Stimulated activated CD4-positive, alpha-beta T cell treated with anti-CD3 and anti-CD28 coated beads, Interleukin-12 subunit alpha, Interleukin-12 subunit beta, amount 100 ng/mL, for 24 hours (primary cell): ENCODE results near the gene EEF2.
"Not testable (repeated sequence)": the region's sequence is repeated elsewhere in the genome, so short reads cannot be mapped to it uniquely, and the experiment has no call there.

Experiments used
- DNase-seq, 2 experiments: peaks; one replicate each; pipeline ENCODE4 v3.0.0-alpha.2; 2020; ENCODE audit warnings: low read depth in 2 of 2

The EEF2 gene

DNA sequence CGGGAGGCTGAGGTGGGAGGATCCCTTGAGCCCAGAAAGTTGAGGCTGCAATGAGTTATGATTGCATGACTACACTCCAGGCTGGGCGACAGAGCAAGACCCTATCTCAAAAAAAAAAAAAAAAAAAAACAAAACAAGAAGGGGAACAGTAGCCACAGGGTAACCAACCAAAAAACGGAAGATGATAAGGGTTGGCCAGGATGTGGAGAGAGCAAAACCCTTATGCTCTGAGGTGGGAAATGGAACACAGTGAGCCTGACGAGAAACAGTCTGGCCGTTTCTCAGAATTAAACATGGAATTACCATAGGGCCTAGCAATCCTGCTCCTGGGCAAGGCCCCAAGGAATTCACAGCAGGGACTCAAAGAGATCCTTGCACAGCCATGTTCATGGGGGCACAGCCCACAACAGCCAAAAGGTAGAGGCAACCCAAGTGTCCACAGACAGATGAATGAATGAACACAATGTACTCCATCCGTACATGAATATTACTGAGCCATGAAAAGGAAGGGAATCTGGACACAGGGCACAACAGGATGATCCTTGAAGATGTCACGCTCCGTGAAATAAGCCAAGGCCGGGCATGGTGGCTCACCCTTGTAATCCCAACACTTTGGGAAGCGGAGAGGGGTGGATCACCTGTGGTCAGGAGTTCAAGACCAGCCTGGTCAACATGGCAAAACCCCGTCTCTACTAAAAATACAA is 41.1 kb downstream of the EEF2 start:
- DNase-seq: no peak

DNA sequence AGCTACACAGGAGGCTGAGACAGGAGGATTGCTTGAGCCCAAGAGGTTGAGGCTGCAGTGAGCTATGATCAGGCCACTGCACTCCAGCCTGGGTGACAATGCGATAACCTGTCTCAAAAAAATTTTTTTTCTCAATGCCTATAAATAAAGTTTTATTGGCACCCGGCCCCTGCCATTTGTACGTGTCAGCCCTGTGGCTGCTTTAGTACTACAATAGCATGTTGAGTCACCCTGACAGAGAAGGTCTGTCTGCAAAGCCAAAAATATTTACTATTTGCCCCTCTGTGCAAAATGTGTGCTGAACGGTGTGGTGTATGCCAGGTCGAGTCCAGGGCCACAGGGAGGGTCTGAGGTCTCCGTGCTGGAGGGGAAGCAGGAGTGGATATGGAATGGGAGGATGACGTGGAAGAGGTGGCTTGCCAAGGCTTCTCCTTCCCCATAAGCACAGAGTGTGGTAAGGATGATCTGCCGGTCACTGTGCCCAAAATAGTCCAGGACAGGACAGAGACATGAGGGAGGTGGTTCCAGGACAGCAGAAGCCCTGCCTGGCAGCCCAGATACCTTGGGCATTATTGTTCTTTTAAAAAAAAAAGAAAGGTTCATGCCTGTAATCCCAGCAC is 42.4 kb downstream of the EEF2 start:
- no peak for DNase-seq

DNA sequence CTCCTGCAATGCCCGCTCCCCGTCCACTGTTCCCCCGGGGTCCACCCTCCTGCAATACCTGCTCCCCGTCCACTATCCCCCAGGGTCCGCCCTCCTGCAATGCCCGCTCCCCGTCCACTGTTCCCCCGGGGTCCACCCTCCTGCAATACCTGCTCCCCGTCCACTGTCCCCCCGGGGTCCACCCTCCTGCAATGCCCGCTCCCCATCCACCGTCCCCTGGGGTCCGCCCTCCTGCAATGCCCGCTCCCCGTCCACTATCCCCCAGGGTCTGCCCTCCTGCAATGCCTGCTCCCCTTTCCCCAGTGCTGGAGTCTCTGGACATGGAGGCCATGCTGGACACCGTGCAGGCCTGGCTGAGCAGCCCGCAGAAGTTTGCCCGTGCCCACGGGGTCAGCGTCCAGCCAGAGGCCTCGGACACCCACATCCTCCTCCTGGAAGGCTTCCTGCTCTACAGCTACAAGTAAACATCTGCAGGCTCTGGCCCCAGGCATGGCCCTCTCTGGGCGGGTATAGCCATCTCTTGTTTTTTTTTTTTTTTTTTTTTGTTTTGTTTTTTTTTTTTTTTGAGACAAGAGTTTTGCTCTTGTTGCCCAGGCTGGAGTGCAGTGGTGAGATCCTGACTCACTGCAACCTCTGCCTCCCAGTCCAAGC is 46.8 kb downstream of the EEF2 start:
- not testable (repeated sequence) for DNase-seq

GRCh38 chr19:3936506-3937442 is 48.5 kb downstream of the EEF2 start:
- DNase-seq: no peak

DNA sequence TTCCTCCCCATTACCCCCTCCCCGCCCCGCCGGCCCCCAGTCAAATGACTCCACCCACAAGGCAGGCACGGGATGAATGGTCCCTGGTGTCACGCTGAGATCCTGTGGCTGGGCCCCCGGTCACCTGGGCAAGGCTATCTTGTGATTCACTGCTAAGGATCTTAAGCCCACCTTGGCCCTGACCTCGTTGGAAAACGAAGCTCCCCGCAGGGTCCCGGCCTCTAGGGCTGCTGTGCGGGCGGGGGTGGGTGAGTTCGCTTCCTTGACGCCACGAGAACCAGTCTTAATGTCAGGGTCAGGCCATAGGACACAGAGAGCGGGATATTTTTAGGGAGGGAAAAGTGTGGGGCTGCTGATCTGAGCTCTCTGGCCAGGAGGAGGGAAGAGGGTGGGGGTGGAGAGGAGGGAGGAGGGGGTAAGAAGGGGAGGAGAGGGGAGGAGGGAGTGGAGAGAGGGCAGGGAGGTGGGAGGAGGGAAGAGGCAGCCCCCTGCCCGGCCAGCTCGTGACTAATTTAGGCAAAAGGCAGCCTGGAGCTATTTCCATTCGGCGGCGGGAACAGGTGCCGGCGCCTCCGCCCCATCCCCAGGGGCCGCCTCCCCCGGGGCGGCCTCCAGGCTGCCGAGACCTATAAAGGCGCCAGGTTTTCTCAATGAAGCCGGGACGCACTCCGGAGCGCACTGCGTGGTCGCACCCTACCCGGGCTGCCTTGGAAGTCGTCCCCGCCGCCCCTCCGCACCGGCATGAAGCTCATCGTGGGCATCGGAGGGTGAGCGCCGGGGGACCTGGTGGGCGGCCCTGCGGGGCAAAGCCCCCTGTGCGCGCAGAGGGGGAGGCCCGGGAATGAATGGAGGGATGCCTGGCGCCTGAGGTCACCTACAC is 52.1 kb downstream of the EEF2 start, which contains the start of gene NMRK2:
NMRK2 (plus strand) TSS at position 139 of the 880 bp plus-strand sequence; CDS start at position 742, 603 bp downstream.
- DNase-seq: no peak

GRCh38 chr19:3931041-3931440 is 54.2 kb downstream of the EEF2 start:
- no peak for DNase-seq
